ENCODE measurements around the gene SEMA6C. TPM values are rescaled to one million over a fixed set of nuclear protein-coding genes. Genes with fewer than 3 reads are reported as not detected.
A peak's percentile ranks its signal among the peaks of the same experiment; 100 is the strongest.

SEMA6C gene
- total and polyA plus RNA-seq, 2 donors from 2014 or later = 7.6 to 17.4 TPM

- peaks cover 0 to 16% (median 6%) of the 10 kb centered on the region in 3 donors for H3K4me1 ChIP-seq (ENCODE audit: control insufficient read depth in 2 of 3, insufficient read depth in 2 of 3, low read depth in 1 of 3, low read length in 3 of 3)
- TF ChIP-seq CTCF (IDR thresholded peaks at IDR 0.05; ENCODE audit: borderline replicate concordance, extremely low read depth, insufficient read depth) = no peak
- no peaks in the 10 kb centered on the region for H3K9me3 ChIP-seq (ENCODE audit: control insufficient read depth in 2 of 3, insufficient read depth in 1 of 3, low read length in 3 of 3)
- H3K27ac ChIP-seq (ENCODE audit: low read depth in 2 of 2, low read length in 2 of 2) = peak overlapping the region; percentile 2 to 62
- H3K36me3 ChIP-seq (ENCODE audit: control insufficient read depth in 2 of 3, insufficient read depth in 3 of 3, low read length in 3 of 3) = peaks cover 0 to 13% (median 7%) of the 10 kb centered on the region in 3 donors
- peak in 1 of 5 donors; percentile 43 for DNase-seq
- intact Hi-C loops (cut with DNase I) = no loop called here
- FAIRE-seq = no peak
- H3K4me3 ChIP-seq (ENCODE audit: low read length in 3 of 3) = peak overlapping the region; percentile 76 to 97 (median 92)
- no peaks in the 10 kb centered on the region for H3K27me3 ChIP-seq (ENCODE audit: control insufficient read depth, insufficient read depth, low read length)
- H3K9ac ChIP-seq (ENCODE audit: low read length in 3 of 3) = peak overlapping the region; percentile 62 to 93 (median 92)
Measured at GRCh38 chr1:151166505-151166956, 20.1 kb upstream of the SEMA6C start.

GRCh38 chr1:151165738-151166504, 19.5 kb upstream of the SEMA6C start, which contains the start of the genes LYSMD1 and SCNM1:
Gene LYSMD1 (minus strand): TSS chr1:151165902. CDS start chr1:151165258, 644 bp downstream.
Gene SCNM1 (plus strand): TSS chr1:151166144. CDS start chr1:151166153, 9 bp downstream.
- FAIRE-seq = peak; percentile 77
- H3K4me3 ChIP-seq (ENCODE audit: low read length in 3 of 3) = peak within 1 kb of the TSS; percentile 76 to 97 (median 92)

GRCh38 chr1:151165281-151165737, 18.9 kb upstream of the SEMA6C start:
- FAIRE-seq = no peak
- Histone ChIP-seq H3K27ac (ENCODE audit: low read depth in 2 of 2, low read length in 2 of 2) (peak overlapping the region; percentile 74 to 85), H3K27me3 (ENCODE audit: control insufficient read depth, insufficient read depth, low read length) (no peaks in the 10 kb centered on the region), H3K9ac (ENCODE audit: low read length in 3 of 3) (peak overlapping the region; percentile 57 to 93 (median 86)), H3K9me3 (ENCODE audit: control insufficient read depth in 2 of 3, insufficient read depth in 1 of 3, low read length in 3 of 3) (no peaks in the 10 kb centered on the region), H3K36me3 (ENCODE audit: control insufficient read depth in 2 of 3, insufficient read depth in 3 of 3, low read length in 3 of 3) (peaks cover 6 to 16% (median 11%) of the 10 kb centered on the region in 3 donors), H3K4me3 (ENCODE audit: low read length in 3 of 3) (peak overlapping the region; percentile 76 to 97 (median 92)), H3K4me1 (ENCODE audit: control insufficient read depth in 2 of 3, insufficient read depth in 2 of 3, low read depth in 1 of 3, low read length in 3 of 3) (peaks cover 0 to 16% (median 6%) of the 10 kb centered on the region in 3 donors)
- intact Hi-C loops (cut with DNase I) = no loop called here
- peak in 4 of 5 donors; percentile 68 to 88 (median 85) for DNase-seq
- TF ChIP-seq CTCF (IDR thresholded peaks at IDR 0.05; ENCODE audit: borderline replicate concordance, extremely low read depth, insufficient read depth) = no peak

More at GRCh38 chr1:151165738-151166504, 19.5 kb upstream of the SEMA6C start, which contains the start of the genes LYSMD1 and SCNM1:
- Histone ChIP-seq H3K36me3 (ENCODE audit: control insufficient read depth in 2 of 3, insufficient read depth in 3 of 3, low read length in 3 of 3) (peaks cover 1 to 13% (median 10%) of the 10 kb centered on the region in 3 donors), H3K9ac (ENCODE audit: low read length in 3 of 3) (peak within 1 kb of the TSS; percentile 86 to 93 (median 92)), H3K9me3 (ENCODE audit: control insufficient read depth in 2 of 3, insufficient read depth in 1 of 3, low read length in 3 of 3) (no peaks in the 10 kb centered on the region), H3K27ac (ENCODE audit: low read depth in 2 of 2, low read length in 2 of 2) (peak within 1 kb of the TSS; percentile 74 to 85), H3K27me3 (ENCODE audit: control insufficient read depth, insufficient read depth, low read length) (no peaks in the 10 kb centered on the region), H3K4me1 (ENCODE audit: control insufficient read depth in 2 of 3, insufficient read depth in 2 of 3, low read depth in 1 of 3, low read length in 3 of 3) (peaks cover 0 to 16% (median 6%) of the 10 kb centered on the region in 3 donors)
- intact Hi-C loops (cut with DNase I) = no loop called here
- peak; percentile 28 for TF ChIP-seq CTCF (IDR thresholded peaks at IDR 0.05; ENCODE audit: borderline replicate concordance, extremely low read depth, insufficient read depth)
- DNase-seq = peak; percentile 97 to 100 (median 98)

All from kidney (tissue), 14 donors.